ENCODE results near the gene SARS1. TPM values are rescaled to one million over a fixed set of nuclear protein-coding genes. Genes with fewer than 3 reads are reported as not detected.

The SARS1 gene
- total and polyA plus RNA-seq, 7 experiments from 2014 or later, result 110 to 179 (median 135) TPM

DNA sequence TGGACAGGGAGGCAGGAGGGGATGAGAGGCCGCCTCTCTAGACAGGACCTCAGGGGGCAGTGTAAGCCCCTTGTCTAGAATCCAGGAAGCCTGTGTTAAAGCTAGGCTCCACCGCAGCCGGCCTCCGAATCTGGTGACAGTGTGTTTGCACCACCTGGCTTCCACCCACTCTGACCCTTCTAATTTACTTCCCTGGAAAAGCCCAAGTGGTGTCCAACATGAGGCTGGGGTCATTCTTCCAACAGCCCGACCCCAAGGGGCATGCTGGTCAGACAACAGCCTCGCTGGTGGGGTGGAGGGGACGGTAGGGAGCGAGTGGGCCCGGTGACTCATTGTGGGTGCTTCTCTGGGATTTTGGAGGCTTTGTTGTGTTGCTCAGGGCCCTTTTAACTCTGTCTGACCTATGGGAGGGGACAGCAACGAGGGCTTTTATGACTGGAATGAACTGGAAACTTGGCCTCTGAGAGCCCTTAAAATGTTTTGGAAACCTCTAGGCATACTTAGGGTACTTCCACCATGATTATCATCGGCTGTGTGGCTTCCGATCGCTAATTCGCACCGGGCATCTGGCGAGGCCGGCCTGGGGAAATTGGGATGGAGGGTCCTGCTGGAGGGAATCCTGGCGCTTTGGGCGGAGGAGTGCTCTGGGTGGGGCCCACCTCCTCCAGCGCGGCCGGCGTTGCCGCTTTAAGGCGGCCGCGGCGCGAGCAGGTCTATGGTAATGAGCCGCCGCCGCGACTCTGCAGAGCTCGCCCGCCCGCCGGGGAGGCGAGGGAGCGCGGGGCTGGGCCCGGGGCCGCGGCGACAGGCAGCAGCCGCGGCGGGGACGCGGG is 35.3 kb downstream of the SARS1 start, which contains the start of gene CELSR2:
TSS of gene CELSR2 (plus strand) at position 743 of the 833 bp plus-strand sequence. CDS start 541 bp downstream, outside the sequence.
- no peaks in the 10 kb centered on the region for H3K9me3 ChIP-seq (ENCODE audit: control insufficient read depth in 2 of 3, low read length in 3 of 3)
- peak within 1 kb of the TSS; percentile 65 to 85 (median 72) for H3K4me3 Mint-ChIP-seq
- H3K36me3 ChIP-seq (ENCODE audit: control insufficient read depth in 2 of 3, insufficient read depth in 3 of 3, low read length in 3 of 3), result no peaks in the 10 kb centered on the region
- H3K27me3 Mint-ChIP-seq, result peaks cover 0 to 24% (median 7%) of the 10 kb centered on the region in 5 donors
- ChIA-PET POLR2A (no interaction called here), CTCF (interaction anchor here (0.5 to 1.2 kb wide), 2 partner anchors 735 to 1932 kb away, joined by 3 read pairs; partner anchors contain the start of gene AHCYL1)
- H3K4me1 ChIP-seq (ENCODE audit: control insufficient read depth in 2 of 2, insufficient read depth in 2 of 2, low read length in 2 of 2), result peaks cover 11 to 15% of the 10 kb centered on the region in 2 donors
- no peaks in the 10 kb centered on the region for H3K27me3 ChIP-seq (ENCODE audit: control insufficient read depth in 2 of 2, insufficient read depth in 2 of 2, low read length in 2 of 2)
- no peaks in the 10 kb centered on the region for H3K36me3 Mint-ChIP-seq
- H3K27ac Mint-ChIP-seq, result peak within 1 kb of the TSS in 1 of 9 donors; percentile 43
- DNase-seq (peak; percentile 49 to 73 (median 60)), ATAC-seq (peak; percentile 91)
- intact Hi-C loops (cut with micrococcal nuclease), result loop anchor here (1.0 kb wide), 5 partner anchors 8 to 235 kb away; partner anchors contain the start of genes PSRC1 (in 2 of the 2) and ATXN7L2 (in 1 of the 2)
- peaks cover 3 to 19% (median 13%) of the 10 kb centered on the region in 7 donors for H3K4me1 Mint-ChIP-seq
- peaks cover 0 to 1% (median 0%) of the 10 kb centered on the region in 11 donors for H3K9me3 Mint-ChIP-seq
- H3K27ac ChIP-seq (ENCODE audit: low read depth, low read length), result no peak within 1 kb of the TSS
- H3K4me3 ChIP-seq (ENCODE audit: low read length), result peak within 1 kb of the TSS; percentile 58

DNA sequence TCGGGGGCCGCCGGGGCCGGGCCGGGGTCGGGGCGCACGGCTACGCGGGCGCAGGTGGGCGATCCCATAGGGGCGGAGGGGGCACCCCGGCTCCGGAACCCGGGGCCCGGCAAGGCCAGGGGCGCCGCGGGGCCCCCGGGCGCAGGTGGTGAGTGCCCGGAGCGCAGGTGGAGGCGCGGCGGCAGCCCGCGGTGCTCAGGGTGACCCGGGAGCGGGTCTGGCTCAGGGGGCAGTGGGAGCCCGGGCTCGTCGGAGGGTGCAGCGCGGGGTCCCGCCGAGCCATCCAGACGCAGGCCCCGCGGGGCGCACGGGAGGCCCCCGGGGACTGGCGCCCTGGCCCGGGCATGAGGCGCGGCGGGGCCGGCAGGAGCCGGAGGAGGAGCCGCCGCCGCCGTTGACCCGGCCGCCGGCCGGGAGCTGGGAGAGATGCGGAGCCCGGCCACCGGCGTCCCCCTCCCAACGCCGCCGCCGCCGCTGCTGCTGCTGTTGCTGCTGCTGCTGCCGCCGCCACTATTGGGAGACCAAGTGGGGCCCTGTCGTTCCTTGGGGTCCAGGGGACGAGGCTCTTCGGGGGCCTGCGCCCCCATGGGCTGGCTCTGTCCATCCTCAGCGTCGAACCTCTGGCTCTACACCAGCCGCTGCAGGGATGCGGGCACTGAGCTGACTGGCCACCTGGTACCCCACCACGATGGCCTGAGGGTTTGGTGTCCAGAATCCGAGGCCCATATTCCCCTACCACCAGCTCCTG is 36.1 kb downstream of the SARS1 start:
- Mint-ChIP-seq H3K27me3 (peaks cover 0 to 24% (median 0%) of the 10 kb centered on the region in 5 donors), H3K4me3 (peak overlapping the region; percentile 32 to 79 (median 67)), H3K27ac (no peak overlapping the region), H3K4me1 (peaks cover 3 to 19% (median 13%) of the 10 kb centered on the region in 7 donors), H3K9me3 (peaks cover 0 to 1% (median 0%) of the 10 kb centered on the region in 11 donors), H3K36me3 (no peaks in the 10 kb centered on the region)
- ChIA-PET CTCF (no interaction called here), POLR2A (interaction anchor here (0.8 to 0.9 kb wide), 2 partner anchors 9 to 150 kb away, joined by 3 to 4 read pairs; no protein-coding TSS in a partner anchor)
- peaks cover 11 to 15% of the 10 kb centered on the region in 2 donors for H3K4me1 ChIP-seq (ENCODE audit: control insufficient read depth in 2 of 2, insufficient read depth in 2 of 2, low read length in 2 of 2)
- H3K36me3 ChIP-seq (ENCODE audit: control insufficient read depth in 2 of 3, insufficient read depth in 3 of 3, low read length in 3 of 3), result no peaks in the 10 kb centered on the region
- no peaks in the 10 kb centered on the region for H3K27me3 ChIP-seq (ENCODE audit: control insufficient read depth in 2 of 2, insufficient read depth in 2 of 2, low read length in 2 of 2)
- DNase-seq (peak in 1 of 9 donors; percentile 6), ATAC-seq (peak; percentile 39)
- no peaks in the 10 kb centered on the region for H3K9me3 ChIP-seq (ENCODE audit: control insufficient read depth in 2 of 3, low read length in 3 of 3)
- intact Hi-C loops (cut with micrococcal nuclease), result loop anchor here (1.0 to 2.0 kb wide), 6 partner anchors 9 to 234 kb away; partner anchors contain the start of genes PSRC1 (in 2 of the 2), ATXN7L2 (in 1 of the 2) and SARS1 (in 1 of the 2)
- peak overlapping the region; percentile 37 for H3K4me3 ChIP-seq (ENCODE audit: low read length)
- H3K27ac ChIP-seq (ENCODE audit: low read depth, low read length), result no peak overlapping the region

DNA sequence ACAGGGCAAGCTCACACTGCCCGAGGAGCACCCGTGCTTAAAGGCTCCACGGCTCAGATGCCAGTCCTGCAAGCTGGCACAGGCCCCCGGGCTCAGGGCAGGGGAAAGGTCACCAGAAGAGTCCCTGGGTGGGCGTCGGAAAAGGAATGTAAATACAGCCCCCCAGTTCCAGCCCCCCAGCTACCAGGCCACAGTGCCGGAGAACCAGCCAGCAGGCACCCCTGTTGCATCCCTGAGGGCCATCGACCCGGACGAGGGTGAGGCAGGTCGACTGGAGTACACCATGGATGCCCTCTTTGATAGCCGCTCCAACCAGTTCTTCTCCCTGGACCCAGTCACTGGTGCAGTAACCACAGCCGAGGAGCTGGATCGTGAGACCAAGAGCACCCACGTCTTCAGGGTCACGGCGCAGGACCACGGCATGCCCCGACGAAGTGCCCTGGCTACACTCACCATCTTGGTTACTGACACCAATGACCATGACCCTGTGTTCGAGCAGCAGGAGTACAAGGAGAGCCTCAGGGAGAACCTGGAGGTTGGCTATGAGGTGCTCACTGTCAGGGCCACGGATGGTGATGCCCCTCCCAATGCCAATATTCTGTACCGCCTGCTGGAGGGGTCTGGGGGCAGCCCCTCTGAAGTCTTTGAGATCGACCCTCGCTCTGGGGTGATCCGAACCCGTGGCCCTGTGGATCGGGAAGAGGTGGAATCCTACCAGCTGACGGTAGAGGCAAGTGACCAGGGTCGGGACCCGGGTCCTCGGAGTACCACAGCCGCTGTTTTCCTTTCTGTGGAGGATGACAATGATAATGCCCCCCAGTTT is 36.9 kb downstream of the SARS1 start:
- peak overlapping the region; percentile 14 to 76 (median 67) for H3K4me3 Mint-ChIP-seq
- peaks cover 0 to 24% (median 0%) of the 10 kb centered on the region in 5 donors for H3K27me3 Mint-ChIP-seq
- intact Hi-C loops (cut with micrococcal nuclease), result loop anchor here in 1 of 2 donors (2.0 kb wide), 1 partner anchor 38 kb away; the partner anchor contains the start of gene SARS1
- peaks cover 3 to 24% (median 13%) of the 10 kb centered on the region in 7 donors for H3K4me1 Mint-ChIP-seq
- H3K4me1 ChIP-seq (ENCODE audit: control insufficient read depth in 2 of 2, insufficient read depth in 2 of 2, low read length in 2 of 2), result peaks cover 11 to 15% of the 10 kb centered on the region in 2 donors
- no peaks in the 10 kb centered on the region for H3K9me3 ChIP-seq (ENCODE audit: control insufficient read depth in 2 of 3, low read length in 3 of 3)
- CTCF ChIA-PET, result no interaction called here
- H3K27ac ChIP-seq (ENCODE audit: low read depth, low read length), result no peak overlapping the region
- POLR2A ChIA-PET, result interaction anchor here (0.8 to 0.9 kb wide), 2 partner anchors 10 to 150 kb away, joined by 3 to 4 read pairs; no protein-coding TSS in a partner anchor
- peaks cover 0 to 1% (median 0%) of the 10 kb centered on the region in 11 donors for H3K9me3 Mint-ChIP-seq
- ATAC-seq (no peak), DNase-seq (peak in 1 of 9 donors; percentile 6)
- H3K36me3 ChIP-seq (ENCODE audit: control insufficient read depth in 2 of 3, insufficient read depth in 3 of 3, low read length in 3 of 3), result no peaks in the 10 kb centered on the region
- no peaks in the 10 kb centered on the region for H3K27me3 ChIP-seq (ENCODE audit: control insufficient read depth in 2 of 2, insufficient read depth in 2 of 2, low read length in 2 of 2)
- no peak overlapping the region for H3K27ac Mint-ChIP-seq
- peak overlapping the region; percentile 37 for H3K4me3 ChIP-seq (ENCODE audit: low read length)
- H3K36me3 Mint-ChIP-seq, result no peaks in the 10 kb centered on the region

DNA sequence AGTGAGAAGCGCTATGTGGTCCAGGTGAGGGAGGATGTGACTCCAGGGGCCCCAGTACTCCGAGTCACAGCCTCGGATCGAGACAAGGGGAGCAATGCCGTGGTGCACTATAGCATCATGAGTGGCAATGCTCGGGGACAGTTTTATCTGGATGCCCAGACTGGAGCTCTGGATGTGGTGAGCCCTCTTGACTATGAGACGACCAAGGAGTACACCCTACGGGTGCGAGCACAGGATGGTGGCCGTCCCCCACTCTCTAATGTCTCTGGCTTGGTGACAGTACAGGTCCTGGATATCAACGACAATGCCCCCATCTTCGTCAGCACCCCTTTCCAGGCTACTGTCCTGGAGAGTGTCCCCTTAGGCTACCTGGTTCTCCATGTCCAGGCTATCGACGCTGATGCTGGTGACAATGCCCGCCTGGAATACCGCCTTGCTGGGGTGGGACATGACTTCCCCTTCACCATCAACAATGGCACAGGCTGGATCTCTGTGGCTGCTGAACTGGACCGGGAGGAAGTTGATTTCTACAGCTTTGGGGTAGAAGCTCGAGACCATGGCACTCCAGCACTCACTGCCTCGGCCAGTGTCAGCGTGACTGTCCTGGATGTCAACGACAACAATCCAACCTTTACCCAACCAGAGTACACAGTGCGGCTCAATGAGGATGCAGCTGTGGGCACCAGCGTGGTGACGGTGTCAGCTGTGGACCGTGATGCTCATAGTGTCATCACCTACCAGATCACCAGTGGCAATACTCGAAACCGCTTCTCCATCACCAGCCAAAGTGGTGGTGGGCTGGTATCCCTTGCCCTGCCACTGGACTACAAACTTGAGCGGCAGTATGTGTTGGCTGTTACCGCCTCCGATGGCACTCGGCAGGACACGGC is 37.8 kb downstream of the SARS1 start:
- Histone ChIP-seq H3K36me3 (ENCODE audit: control insufficient read depth in 2 of 3, insufficient read depth in 3 of 3, low read length in 3 of 3) (no peaks in the 10 kb centered on the region), H3K27me3 (ENCODE audit: control insufficient read depth in 2 of 2, insufficient read depth in 2 of 2, low read length in 2 of 2) (no peaks in the 10 kb centered on the region), H3K4me3 (ENCODE audit: low read length) (no peak overlapping the region), H3K9me3 (ENCODE audit: control insufficient read depth in 2 of 3, low read length in 3 of 3) (no peaks in the 10 kb centered on the region), H3K27ac (ENCODE audit: low read depth, low read length) (no peak overlapping the region), H3K4me1 (ENCODE audit: control insufficient read depth in 2 of 2, insufficient read depth in 2 of 2, low read length in 2 of 2) (peaks cover 11 to 15% of the 10 kb centered on the region in 2 donors)
- Mint-ChIP-seq H3K27me3 (peaks cover 0 to 22% (median 0%) of the 10 kb centered on the region in 5 donors), H3K4me1 (peaks cover 3 to 27% (median 14%) of the 10 kb centered on the region in 7 donors), H3K27ac (no peak overlapping the region), H3K36me3 (no peaks in the 10 kb centered on the region), H3K9me3 (peaks cover 0 to 1% (median 0%) of the 10 kb centered on the region in 11 donors), H3K4me3 (peak overlapping the region in 9 of 10 donors; percentile 8 to 73 (median 53))
- no peak for DNase-seq
- ChIA-PET CTCF (interaction anchor here (0.6 kb wide), 1 partner anchor 244 kb away, joined by 3 read pairs; no protein-coding TSS in a partner anchor), POLR2A (no interaction called here)
- intact Hi-C loops (cut with micrococcal nuclease), result loop anchor here in 1 of 2 donors (2.0 kb wide), 1 partner anchor 39 kb away; the partner anchor contains the start of gene SARS1
- ATAC-seq, result no peak

DNA sequence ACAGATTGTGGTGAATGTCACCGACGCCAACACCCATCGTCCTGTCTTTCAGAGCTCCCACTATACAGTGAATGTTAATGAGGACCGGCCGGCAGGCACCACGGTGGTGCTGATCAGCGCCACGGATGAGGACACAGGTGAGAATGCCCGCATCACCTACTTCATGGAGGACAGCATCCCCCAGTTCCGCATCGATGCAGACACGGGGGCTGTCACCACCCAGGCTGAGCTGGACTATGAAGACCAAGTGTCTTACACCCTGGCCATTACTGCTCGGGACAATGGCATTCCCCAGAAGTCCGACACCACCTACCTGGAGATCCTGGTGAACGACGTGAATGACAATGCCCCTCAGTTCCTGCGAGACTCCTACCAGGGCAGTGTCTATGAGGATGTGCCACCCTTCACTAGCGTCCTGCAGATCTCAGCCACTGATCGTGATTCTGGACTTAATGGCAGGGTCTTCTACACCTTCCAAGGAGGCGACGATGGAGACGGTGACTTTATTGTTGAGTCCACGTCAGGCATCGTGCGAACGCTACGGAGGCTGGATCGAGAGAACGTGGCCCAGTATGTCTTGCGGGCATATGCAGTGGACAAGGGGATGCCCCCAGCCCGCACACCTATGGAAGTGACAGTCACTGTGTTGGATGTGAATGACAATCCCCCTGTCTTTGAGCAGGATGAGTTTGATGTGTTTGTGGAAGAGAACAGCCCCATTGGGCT is 38.6 kb downstream of the SARS1 start:
- Mint-ChIP-seq H3K4me1 (peaks cover 3 to 27% (median 18%) of the 10 kb centered on the region in 7 donors), H3K36me3 (no peaks in the 10 kb centered on the region), H3K27me3 (peaks cover 0 to 15% (median 0%) of the 10 kb centered on the region in 5 donors), H3K9me3 (peaks cover 0 to 1% (median 0%) of the 10 kb centered on the region in 11 donors), H3K4me3 (peak overlapping the region in 1 of 10 donors; percentile 7), H3K27ac (no peak overlapping the region)
- DNase-seq (no peak), ATAC-seq (no peak)
- intact Hi-C loops (cut with micrococcal nuclease), result no loop called here
- Histone ChIP-seq H3K4me3 (ENCODE audit: low read length) (no peak overlapping the region), H3K9me3 (ENCODE audit: control insufficient read depth in 2 of 3, low read length in 3 of 3) (no peaks in the 10 kb centered on the region), H3K27me3 (ENCODE audit: control insufficient read depth in 2 of 2, insufficient read depth in 2 of 2, low read length in 2 of 2) (no peaks in the 10 kb centered on the region), H3K36me3 (ENCODE audit: control insufficient read depth in 2 of 3, insufficient read depth in 3 of 3, low read length in 3 of 3) (no peaks in the 10 kb centered on the region), H3K27ac (ENCODE audit: low read depth, low read length) (no peak overlapping the region), H3K4me1 (ENCODE audit: control insufficient read depth in 2 of 2, insufficient read depth in 2 of 2, low read length in 2 of 2) (peaks cover 11 to 15% of the 10 kb centered on the region in 2 donors)
- ChIA-PET POLR2A (no interaction called here), CTCF (interaction anchor here (0.6 kb wide), 1 partner anchor 245 kb away, joined by 3 read pairs; no protein-coding TSS in a partner anchor)
